Epithelial cell of esophagus (primary cell): ENCODE data around the gene GDE1.

ENCODE experiments used
- DNase-seq: peaks from one replicate; pipeline ENCODE4 v3.0.0; 2010; ENCODE audit warnings: low read depth
- H3K4me3 ChIP-seq: 2 replicates; pipeline ENCODE4 v1.5.1; 2011; ENCODE audit warnings: mild to moderate bottlenecking, low read length, control low read depth
- TF ChIP-seq, protein P1 (sequence below): IDR thresholded peaks from 2 replicates; pipeline ENCODE4 v1.5.1; 2011; ENCODE audit warnings: low read depth, mild to moderate bottlenecking, low read length, control low read depth, inconsistent platforms; ENCODE audit not compliant: insufficient read depth; ENCODE audit errors: missing control alignments

Gene GDE1

GRCh38 chr16:19488213-19488640, 33.7 kb downstream of the GDE1 start:
- TF ChIP-seq, protein P1, sequence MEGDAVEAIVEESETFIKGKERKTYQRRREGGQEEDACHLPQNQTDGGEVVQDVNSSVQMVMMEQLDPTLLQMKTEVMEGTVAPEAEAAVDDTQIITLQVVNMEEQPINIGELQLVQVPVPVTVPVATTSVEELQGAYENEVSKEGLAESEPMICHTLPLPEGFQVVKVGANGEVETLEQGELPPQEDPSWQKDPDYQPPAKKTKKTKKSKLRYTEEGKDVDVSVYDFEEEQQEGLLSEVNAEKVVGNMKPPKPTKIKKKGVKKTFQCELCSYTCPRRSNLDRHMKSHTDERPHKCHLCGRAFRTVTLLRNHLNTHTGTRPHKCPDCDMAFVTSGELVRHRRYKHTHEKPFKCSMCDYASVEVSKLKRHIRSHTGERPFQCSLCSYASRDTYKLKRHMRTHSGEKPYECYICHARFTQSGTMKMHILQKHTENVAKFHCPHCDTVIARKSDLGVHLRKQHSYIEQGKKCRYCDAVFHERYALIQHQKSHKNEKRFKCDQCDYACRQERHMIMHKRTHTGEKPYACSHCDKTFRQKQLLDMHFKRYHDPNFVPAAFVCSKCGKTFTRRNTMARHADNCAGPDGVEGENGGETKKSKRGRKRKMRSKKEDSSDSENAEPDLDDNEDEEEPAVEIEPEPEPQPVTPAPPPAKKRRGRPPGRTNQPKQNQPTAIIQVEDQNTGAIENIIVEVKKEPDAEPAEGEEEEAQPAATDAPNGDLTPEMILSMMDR, result no peak
- no peak for DNase-seq
- no peak overlapping the region for H3K4me3 ChIP-seq

- no peak overlapping the region for H3K4me3 ChIP-seq
- no peak for DNase-seq
- TF ChIP-seq, protein P1, result no peak
These were observed 35.1 kb downstream of the GDE1 start for GRCh38 chr16:19486750-19487325.

DNA sequence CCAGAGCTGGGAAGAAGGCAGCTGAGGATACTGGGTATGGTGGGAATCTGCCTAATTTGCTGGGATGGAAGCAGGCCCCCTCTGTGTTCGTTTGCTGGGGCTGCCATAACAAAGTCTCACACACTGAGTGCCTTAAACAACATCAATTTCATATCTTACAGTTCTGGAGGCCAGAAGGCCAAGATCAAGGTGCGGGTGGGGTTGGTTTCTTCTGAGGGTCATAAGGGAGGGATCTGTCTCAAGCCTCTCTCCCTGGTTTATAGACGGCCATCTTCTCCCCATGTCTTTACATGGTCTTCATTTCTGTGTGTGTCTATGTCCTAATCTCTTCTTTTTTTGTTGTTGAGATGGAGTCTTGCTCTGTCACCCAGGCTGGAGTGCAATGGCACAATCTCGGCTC, 35.8 kb downstream of the GDE1 start:
- H3K4me3 ChIP-seq, result no peak overlapping the region
- no peak for DNase-seq
- TF ChIP-seq, protein P1, result no peak

GRCh38 chr16:19485611-19486010, 36.3 kb downstream of the GDE1 start:
- TF ChIP-seq, protein P1, result no peak
- H3K4me3 ChIP-seq, result no peak overlapping the region
- DNase-seq, result no peak

DNA sequence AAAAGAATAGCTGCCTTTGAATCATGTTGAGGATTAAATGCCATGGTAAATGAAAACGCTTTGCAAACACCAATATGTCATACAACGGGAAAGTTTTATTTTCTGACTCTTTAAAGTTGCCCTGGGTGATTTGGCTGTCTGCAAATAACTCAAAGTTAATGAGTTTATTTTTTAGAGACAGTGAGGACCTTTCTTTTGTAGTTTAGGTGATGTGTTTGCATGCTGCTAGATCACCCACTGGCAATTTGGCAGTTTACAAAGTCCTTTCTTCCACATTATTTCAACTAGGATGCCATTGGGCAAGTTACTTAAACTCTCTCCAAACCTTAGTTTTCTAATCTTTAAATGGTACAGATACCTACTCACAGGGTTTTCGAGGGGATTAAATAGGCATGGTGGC, 37.8 kb downstream of the GDE1 start:
- DNase-seq, result no peak
- no peak overlapping the region for H3K4me3 ChIP-seq
- TF ChIP-seq, protein P1, result no peak

DNA sequence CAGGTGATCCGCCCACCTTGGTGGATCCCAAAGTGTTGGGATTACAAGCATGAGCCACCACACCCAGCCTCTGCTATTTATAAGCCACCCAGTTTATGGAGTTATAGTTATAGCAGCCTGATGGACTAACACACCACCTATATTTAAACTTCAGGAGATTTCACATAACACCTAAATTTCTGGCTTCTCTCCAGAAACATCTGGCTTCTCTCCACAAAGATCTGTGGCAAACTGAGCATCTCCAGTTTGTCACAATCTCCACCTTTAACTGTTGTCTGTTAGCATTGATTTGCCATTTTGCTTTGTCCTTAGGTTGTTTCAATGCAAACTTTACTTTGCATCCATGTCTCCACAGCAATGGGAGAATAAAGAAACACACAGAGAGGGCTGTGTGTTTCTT, 39.6 kb downstream of the GDE1 start:
- TF ChIP-seq, protein P1, result no peak
- H3K4me3 ChIP-seq, result no peak overlapping the region

DNA sequence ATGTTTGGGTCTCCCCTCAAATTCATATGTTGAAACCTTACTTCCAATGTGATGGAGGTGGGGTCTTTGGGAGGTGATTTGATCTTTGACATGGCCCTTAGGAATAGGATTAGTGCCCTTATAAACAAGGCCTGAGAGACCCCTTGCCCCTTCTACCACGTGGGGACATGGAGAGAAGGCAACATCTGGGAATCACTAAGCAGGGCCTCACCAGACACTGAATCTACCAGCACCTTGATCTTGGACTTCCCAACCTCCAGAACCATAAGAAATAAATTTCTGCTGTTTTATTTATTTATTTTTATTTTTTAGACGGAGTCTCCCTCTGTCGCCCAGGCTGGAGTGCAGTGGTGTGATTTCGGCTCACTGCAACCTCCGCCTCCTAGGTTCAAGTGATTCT, 40.1 kb downstream of the GDE1 start:
- TF ChIP-seq, protein P1, result no peak
- no peak for DNase-seq
- H3K4me3 ChIP-seq, result no peak overlapping the region

More for the DNA sequence above, 39.6 kb downstream of the GDE1 start:
- DNase-seq, result no peak
